ENCODE results near the gene RBPJ.

RBPJ gene

GRCh38 chr4:26344901-26345564 is 24.2 kb downstream of the RBPJ start:
- POLR2A ChIA-PET = interaction anchor here (0.6 kb wide), 1 partner anchor 8 kb away, joined by 5 read pairs; no protein-coding TSS in a partner anchor

GRCh38 chr4:26345565-26345938 is 24.7 kb downstream of the RBPJ start:
- DNase-seq (ENCODE audit: extremely low spot score) = no peak

More at GRCh38 chr4:26344901-26345564, 24.2 kb downstream of the RBPJ start:
- CTCF ChIA-PET = interaction anchor here (0.7 to 8.9 kb wide), 10 partner anchors 11 to 315 kb away, joined by 3 to 108 read pairs (median 4); no protein-coding TSS in a partner anchor
- TF ChIP-seq CTCF (IDR thresholded peaks at IDR 0.05; ENCODE audit: control extremely low read depth, extremely low read depth, low read depth, missing control alignments) = no peak
- no peak for DNase-seq (ENCODE audit: extremely low spot score)

GRCh38 chr4:26346203-26346620 is 25.4 kb downstream of the RBPJ start:
- POLR2A ChIA-PET = no interaction called here
- CTCF ChIA-PET = interaction anchor here (0.9 to 8.9 kb wide), 4 partner anchors 12 to 21 kb away, joined by 3 to 108 read pairs (median 4); no protein-coding TSS in a partner anchor
- DNase-seq (ENCODE audit: extremely low spot score) = no peak
- TF ChIP-seq CTCF (IDR thresholded peaks at IDR 0.05; ENCODE audit: control extremely low read depth, extremely low read depth, low read depth, missing control alignments) = no peak

More at GRCh38 chr4:26345565-26345938, 24.7 kb downstream of the RBPJ start:
- no peak for TF ChIP-seq CTCF (IDR thresholded peaks at IDR 0.05; ENCODE audit: control extremely low read depth, extremely low read depth, low read depth, missing control alignments)
- ChIA-PET POLR2A (no interaction called here), CTCF (interaction anchor here (0.9 to 8.9 kb wide), 6 partner anchors 10 to 51 kb away, joined by 3 to 108 read pairs (median 4); no protein-coding TSS in a partner anchor)

GRCh38 chr4:26349496-26349895 is 28.7 kb downstream of the RBPJ start:
- DNase-seq (ENCODE audit: extremely low spot score) = no peak
- ChIA-PET CTCF (interaction anchor here (1.2 to 6.8 kb wide), 7 partner anchors 9 to 60 kb away, joined by 3 to 52 read pairs (median 4); no protein-coding TSS in a partner anchor), POLR2A (no interaction called here)
- no peak for TF ChIP-seq CTCF (IDR thresholded peaks at IDR 0.05; ENCODE audit: control extremely low read depth, extremely low read depth, low read depth, missing control alignments)

- CTCF ChIA-PET = interaction anchor here (0.8 to 6.8 kb wide), 4 partner anchors 8 to 252 kb away, joined by 3 to 52 read pairs (median 6); no protein-coding TSS in a partner anchor
- POLR2A ChIA-PET = no interaction called here
- TF ChIP-seq CTCF (IDR thresholded peaks at IDR 0.05; ENCODE audit: control extremely low read depth, extremely low read depth, low read depth, missing control alignments) = no peak
- DNase-seq (ENCODE audit: extremely low spot score) = no peak
Measured at GRCh38 chr4:26351685-26352084, 30.9 kb downstream of the RBPJ start.

- ChIA-PET POLR2A (no interaction called here), CTCF (interaction anchor here (1.3 to 1.7 kb wide), 3 partner anchors 56 to 290 kb away, joined by 3 to 4 read pairs (median 3); no protein-coding TSS in a partner anchor)
- TF ChIP-seq CTCF (IDR thresholded peaks at IDR 0.05; ENCODE audit: control extremely low read depth, extremely low read depth, low read depth, missing control alignments) = no peak
- no peak for DNase-seq (ENCODE audit: extremely low spot score)
Measured at GRCh38 chr4:26354491-26354890, 33.7 kb downstream of the RBPJ start.

Measured in GM10248 (cell line).